ELF-1 (cell line): ENCODE results near the gene BBS5.
A peak's percentile ranks its signal among the peaks of the same experiment; 100 is the strongest.
"Not testable (repeated sequence)": the region's sequence is repeated elsewhere in the genome, so short reads cannot be mapped to it uniquely, and the experiment has no call there.

Source experiments
- DNase-seq: peaks from one replicate; pipeline ENCODE4 v3.0.0-alpha.2; 2016; ENCODE audit warnings: low read depth, low spot score

Gene BBS5

DNA sequence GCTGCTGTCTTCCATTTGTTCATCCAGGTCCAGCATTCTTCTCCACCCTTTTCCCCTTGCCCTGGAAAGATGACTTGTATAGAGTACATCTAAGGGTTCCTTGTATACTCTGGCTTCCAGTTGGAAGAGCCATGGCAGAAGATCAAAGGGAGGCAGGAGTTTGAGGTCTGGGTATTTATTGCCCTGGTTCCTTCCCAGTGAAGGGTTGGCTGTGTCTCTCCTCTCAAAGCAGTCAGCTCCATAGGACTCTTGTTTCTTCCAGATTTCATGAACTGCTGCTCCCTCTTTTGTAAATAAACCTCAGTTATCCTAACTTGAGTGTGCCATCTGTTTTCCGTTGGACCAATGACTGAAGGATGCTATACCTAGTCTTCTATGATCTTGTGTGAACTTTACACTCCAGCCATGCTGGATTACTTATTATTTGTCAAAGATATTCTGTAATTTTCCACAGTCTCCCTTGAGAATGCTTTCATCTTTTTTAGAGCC, 6.4 kb downstream of the BBS5 start:
- no peak for DNase-seq

GRCh38 chr2:169486487-169486886, 7.2 kb downstream of the BBS5 start:
- no peak for DNase-seq

GRCh38 chr2:169490834-169491233, 11.5 kb downstream of the BBS5 start:
- DNase-seq = no peak

GRCh38 chr2:169491378-169491777, 12.1 kb downstream of the BBS5 start:
- DNase-seq = no peak

- DNase-seq = no peak
Observed at GRCh38 chr2:169493360-169493759, 14.1 kb downstream of the BBS5 start.

GRCh38 chr2:169495310-169495928, 16.1 kb downstream of the BBS5 start:
- no peak for DNase-seq

DNA sequence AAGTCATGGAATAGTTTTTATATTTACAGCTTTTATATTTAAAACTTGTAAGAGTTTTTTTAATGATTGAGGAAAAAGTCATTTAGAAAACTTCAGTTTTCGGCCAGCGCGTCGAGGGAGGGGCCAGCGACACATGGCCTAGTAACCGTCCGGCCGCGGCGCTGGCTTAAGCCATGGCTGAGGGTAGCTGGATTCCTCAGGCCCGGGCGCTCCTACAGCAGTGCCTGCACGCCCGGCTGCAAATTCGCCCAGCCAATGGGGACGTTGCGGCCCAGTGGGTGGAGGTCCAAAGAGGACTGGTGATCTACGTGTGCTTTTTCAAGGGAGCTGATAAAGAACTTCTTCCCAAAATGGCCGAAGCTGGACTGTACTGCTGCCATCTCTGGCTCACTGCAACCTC, 25.4 kb downstream of the BBS5 start:
- DNase-seq = no peak

GRCh38 chr2:169507698-169508097, 28.4 kb downstream of the BBS5 start:
- DNase-seq = no peak

DNA sequence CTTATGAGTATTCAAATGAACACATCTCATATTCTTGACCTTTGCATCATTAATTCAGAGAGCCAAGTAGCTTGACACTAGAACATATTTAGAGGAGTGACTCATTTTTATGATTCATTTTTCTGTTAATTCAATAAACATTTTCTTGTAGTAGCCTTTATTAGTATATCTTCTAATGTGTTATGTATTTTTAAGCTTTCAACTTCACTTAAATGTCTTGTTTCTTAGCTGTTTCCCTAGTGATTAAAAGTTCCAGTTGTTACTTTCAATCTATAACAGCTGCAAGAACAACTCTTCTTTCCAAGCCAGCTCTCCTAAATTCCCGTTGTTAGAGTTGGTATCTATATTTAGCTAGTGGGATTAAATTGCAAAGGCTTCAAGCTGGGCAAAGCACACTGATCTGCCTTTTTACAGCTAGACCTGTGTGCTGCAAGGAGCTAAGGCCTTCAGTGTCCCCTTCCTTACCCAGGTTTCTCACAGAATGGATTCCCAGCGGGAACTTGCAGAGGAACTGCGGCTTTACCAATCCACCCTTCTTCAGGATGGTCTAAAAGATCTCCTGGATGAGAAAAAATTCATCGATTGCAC, 30.1 kb downstream of the BBS5 start, which contains the start of gene KLHL41:
Gene KLHL41, plus strand, starts transcription at position 405 of the 588 bp plus-strand sequence. Its CDS starts 77 bp downstream, at position 482.
- no peak for DNase-seq

DNA sequence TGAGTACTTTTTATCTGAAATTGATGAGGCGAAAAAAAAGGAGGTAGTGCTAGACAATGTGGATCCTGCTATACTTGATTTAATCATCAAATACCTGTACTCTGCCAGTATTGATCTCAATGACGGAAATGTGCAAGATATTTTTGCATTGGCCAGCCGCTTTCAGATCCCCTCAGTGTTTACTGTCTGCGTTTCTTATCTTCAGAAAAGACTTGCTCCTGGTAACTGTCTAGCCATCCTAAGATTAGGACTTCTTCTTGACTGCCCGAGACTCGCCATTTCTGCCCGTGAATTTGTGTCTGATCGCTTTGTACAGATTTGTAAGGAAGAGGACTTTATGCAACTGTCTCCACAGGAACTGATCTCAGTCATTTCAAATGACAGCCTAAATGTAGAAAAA, 30.7 kb downstream of the BBS5 start:
- no peak for DNase-seq

DNA sequence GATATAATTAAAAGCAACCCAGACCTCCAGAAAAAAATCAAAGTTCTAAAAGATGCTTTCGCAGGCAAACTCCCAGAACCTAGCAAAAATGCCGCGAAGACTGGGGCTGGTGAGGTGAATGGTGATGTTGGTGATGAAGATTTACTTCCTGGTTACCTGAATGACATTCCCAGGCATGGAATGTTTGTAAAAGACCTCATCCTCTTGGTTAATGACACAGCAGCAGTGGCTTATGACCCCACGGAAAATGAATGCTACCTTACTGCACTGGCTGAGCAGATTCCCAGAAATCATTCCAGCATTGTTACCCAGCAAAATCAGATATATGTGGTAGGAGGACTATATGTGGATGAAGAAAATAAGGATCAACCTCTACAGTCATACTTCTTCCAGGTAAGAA, 31.2 kb downstream of the BBS5 start:
- no peak for DNase-seq

GRCh38 chr2:169511818-169512217, 32.5 kb downstream of the BBS5 start:
- DNase-seq = no peak

DNA sequence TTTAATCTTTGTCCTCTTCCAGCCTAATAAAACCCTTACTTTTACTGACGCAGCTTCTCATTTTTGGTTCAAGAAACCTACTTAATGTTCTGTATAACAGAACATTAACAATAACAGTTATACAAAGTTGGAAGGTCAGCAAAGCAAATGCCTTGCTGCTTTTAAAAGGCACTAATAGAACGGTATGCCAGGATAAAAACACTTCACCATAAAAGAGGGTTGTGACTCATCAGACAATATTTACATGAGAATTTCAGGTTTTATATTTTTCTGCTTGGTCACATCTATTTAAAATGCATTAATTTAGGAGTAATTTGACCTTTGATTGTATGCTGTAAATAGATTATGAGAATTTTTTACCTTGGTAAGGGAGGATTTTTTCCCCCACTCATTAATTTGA, 33.2 kb downstream of the BBS5 start:
- DNase-seq = no peak

DNA sequence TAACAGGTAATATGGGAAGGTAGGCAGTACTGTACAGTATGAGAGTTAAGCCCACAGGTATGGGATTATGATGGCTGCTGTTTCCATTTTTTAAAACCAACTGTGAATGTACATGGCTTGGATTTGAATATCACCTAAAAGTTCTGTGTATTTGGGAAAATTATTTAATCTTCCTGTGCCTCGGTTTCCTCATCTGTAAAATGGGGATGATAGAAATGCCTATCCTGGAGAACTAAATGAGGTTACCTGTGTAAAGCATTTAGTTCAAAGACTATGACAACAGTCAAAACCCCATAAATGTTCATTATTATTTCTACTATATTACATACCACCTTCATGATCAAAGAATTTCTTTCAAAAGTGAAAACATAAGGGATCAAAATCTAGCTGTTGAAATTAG, 33.8 kb downstream of the BBS5 start:
- no peak for DNase-seq

GRCh38 chr2:169513926-169514325, 34.6 kb downstream of the BBS5 start:
- DNase-seq = no peak

- not testable (repeated sequence) for DNase-seq
Observed at GRCh38 chr2:169514758-169515157, 35.5 kb downstream of the BBS5 start.

- not testable (repeated sequence) for DNase-seq
Observed at GRCh38 chr2:169516488-169516995, 37.2 kb downstream of the BBS5 start.

- no peak for DNase-seq
Observed at GRCh38 chr2:169520896-169521295, 41.6 kb downstream of the BBS5 start.

GRCh38 chr2:169523681-169524080, 44.4 kb downstream of the BBS5 start:
- no peak for DNase-seq

DNA sequence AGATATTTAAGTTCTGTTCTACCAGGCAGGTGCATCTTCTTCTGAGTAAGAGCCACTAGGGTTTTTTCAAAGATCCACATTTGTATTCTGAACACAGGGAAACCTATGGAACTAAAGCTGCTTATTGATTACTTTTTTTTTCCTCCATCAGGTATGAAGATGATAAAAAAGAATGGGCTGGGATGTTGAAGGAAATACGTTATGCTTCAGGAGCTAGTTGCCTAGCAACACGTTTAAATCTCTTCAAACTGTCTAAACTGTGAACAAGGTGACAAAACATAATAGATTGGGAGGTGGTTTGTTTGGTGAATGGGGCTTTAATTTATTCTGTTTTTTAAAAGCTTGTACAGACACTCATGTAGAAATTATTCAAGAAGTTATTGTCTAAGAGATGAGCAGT, 46.1 kb downstream of the BBS5 start:
- no peak for DNase-seq

- DNase-seq = no peak
Observed at GRCh38 chr2:169526451-169526850, 47.2 kb downstream of the BBS5 start.

DNA sequence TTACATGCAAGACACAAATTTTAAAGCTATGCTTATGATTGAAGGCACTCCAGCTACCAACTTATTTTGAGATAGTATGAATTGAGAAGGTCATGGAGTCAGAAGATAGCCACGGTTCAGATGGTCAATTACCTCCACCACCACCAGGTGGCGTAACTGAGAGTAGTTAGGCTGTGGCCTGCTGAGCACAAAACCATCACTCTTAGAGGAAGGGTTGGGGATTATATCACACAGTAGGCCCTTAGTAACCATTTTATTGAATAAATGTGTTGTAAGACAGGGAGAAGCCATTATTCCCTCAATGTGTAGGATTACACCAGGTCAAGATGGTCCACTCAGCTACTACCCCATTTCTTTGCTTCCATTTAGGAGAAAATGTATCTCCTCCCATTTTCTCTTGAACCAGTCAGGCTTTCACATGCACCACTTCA, 49.0 kb downstream of the BBS5 start:
- peak; percentile 72 for DNase-seq

- not testable (repeated sequence) for DNase-seq
Observed at GRCh38 chr2:169539460-169539859, 60.2 kb downstream of the BBS5 start.
